GM13977 (cell line): Measurements from ENCODE around the gene AKR7A3.

Experiments used
- DNase-seq: peaks from one replicate; pipeline ENCODE4 v3.0.0; 2012; ENCODE audit warnings: low spot score
- in situ Hi-C: fragments of 300-500 bp; cut with MboI; formaldehyde crosslinking; loops from one replicate; pipeline ENCODE4 v1.12.0; 2022; ENCODE audit warnings: low sequenced_read_pairs, low pct_unique_long_range_greater_than_20kb, mixed read lengths, inconsistent platforms; ENCODE audit not compliant: unreplicated experiment
- TF ChIP-seq, protein P1 (sequence below): IDR thresholded peaks from 2 replicates; pipeline ENCODE4 v1.5.1; 2012; ENCODE audit warnings: mild to moderate bottlenecking, control low read depth; ENCODE audit not compliant: insufficient read depth; ENCODE audit errors: extremely low read depth, missing control alignments

The AKR7A3 gene

DNA sequence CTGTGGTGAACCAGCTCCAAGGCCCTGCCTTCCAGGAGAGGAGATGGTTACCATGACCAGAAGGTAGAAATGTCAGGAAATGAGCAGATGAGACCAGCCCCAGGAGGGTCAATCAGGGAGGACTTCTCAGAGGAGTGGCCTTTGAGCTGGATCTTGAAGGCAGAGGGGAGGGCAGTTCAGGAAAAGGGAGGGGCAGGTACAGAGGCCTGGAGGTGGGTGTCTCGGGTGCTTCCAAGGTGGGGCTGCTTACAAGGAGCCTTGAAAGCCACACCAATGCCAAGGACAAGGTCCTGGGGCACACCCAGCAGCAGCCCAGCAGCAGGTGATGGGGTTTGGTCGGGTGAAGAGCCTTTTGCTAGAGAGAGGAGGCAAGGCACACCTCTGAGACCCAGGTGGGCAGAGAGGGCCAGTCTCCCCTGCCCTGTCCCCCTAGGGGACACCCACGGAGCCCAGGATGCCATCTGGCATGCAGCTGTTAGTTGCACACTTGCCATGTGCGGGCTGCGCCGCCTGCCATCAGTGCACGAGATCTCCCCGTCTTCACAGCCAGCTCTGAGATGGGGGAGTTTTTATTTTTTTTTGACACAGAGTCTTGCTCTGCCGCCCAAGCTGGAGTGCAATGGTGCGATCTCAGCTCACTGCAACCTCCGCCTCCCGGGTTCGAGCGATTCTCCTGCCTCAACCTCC lies 42.0 kb upstream of the AKR7A3 start:
- TF ChIP-seq, protein P1, sequence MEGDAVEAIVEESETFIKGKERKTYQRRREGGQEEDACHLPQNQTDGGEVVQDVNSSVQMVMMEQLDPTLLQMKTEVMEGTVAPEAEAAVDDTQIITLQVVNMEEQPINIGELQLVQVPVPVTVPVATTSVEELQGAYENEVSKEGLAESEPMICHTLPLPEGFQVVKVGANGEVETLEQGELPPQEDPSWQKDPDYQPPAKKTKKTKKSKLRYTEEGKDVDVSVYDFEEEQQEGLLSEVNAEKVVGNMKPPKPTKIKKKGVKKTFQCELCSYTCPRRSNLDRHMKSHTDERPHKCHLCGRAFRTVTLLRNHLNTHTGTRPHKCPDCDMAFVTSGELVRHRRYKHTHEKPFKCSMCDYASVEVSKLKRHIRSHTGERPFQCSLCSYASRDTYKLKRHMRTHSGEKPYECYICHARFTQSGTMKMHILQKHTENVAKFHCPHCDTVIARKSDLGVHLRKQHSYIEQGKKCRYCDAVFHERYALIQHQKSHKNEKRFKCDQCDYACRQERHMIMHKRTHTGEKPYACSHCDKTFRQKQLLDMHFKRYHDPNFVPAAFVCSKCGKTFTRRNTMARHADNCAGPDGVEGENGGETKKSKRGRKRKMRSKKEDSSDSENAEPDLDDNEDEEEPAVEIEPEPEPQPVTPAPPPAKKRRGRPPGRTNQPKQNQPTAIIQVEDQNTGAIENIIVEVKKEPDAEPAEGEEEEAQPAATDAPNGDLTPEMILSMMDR: no peak
- in situ Hi-C loops: no loop called here
- DNase-seq: no peak

DNA sequence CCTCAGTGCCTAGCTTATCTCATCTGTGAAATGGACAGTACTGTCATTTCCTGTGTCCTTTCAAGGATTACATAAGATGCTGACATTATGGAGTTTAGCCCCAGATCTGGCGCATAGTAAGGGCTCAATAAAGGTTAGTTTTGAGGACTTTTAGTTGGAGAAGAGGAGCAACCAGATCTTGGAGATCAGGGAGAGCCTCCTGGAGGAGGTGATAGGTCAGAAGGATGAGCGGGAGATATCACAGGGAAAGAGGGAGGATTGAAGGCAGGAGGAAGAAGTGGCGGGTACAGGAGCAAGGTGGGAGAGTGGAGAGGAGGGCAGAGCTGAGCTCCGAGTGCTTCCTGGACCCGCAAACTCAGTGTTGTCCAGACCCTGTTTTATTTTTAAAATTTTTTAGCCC lies 41.0 kb upstream of the AKR7A3 start:
- no peak for DNase-seq
- in situ Hi-C loops: no loop called here
- TF ChIP-seq, protein P1: no peak

DNA sequence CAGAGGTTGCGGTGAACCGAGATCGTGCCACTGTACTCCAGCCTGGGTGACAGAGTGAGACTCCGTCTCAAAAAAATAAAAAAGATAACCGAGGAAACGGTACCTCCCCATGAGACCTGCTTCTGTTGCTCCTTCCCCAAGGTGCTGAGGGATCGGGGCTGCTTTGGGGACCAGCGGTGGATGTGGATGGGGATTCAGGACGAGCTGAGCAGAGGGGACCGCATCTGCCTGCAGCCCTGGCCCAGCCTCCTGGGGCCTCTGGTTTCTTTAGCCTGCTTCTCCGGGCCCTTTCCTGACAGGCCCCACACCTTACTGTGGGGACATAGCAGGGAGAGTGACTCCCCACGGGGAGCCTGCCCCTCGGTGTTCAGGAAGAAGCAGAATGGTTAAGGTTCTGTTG lies 40.6 kb upstream of the AKR7A3 start:
- DNase-seq: no peak
- in situ Hi-C loops: no loop called here
- TF ChIP-seq, protein P1: no peak

DNA sequence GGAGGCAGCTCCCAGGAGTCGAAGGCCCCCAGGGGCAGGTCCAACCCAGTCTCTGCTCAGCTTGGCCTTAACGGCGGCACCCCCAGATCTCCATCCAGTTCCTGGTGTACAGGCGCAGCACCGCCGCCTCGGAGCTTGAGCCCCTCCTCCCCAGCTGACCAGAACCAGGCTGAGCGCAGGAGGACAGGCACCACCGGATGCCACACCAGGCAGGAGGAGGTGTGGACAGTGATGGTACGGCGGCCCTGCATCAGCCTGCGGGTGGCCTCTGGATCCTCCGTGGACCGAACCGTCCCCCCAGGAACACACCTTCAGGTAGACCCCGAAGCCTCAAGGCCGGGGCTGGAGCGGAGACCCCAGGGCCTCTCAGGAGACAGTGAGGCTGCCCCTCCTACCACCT lies 39.9 kb upstream of the AKR7A3 start:
- TF ChIP-seq, protein P1: no peak
- no peak for DNase-seq
- in situ Hi-C loops: no loop called here

DNA sequence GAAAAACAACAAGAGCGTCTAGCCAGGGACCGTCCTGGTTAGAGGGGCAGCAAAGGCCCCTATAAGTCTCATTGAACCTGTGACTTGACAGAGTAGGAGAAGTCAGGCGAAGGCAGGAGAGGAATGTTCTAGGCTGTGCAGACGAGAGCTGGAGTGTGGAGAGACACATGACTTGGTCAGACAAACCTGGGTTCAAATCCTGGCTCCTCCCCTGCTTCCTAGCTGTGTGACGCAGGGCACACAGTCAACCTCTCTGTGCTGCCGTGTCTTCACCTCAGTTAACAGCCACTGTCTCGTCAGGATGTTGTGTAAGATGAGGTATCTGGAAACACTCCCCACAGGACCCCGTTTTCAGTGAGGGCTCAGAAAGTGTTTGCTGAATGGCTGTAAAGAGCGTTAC lies 39.2 kb upstream of the AKR7A3 start:
- TF ChIP-seq, protein P1: no peak
- DNase-seq: no peak
- in situ Hi-C loops: no loop called here

DNA sequence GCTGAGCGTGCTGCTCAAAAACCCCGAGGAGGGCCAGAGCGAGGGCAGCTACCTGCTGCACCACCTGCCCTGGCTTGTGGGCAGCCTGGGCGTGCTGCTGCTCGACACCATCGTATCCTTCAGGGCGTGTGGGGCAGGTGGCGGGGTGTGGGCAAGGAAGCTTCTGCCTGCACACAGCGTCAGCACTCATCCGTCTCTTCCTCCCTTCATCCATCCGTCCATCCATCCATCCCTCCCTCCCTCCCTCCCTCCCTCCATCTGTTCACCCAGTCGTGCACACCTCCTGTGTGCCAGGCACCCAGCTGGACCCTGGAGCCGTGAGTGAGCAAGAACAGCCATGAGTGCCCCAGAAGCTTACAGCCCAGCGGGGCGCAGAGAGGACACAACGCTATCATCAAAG lies 38.7 kb upstream of the AKR7A3 start:
- TF ChIP-seq, protein P1: no peak
- no peak for DNase-seq
- in situ Hi-C loops: no loop called here

DNA sequence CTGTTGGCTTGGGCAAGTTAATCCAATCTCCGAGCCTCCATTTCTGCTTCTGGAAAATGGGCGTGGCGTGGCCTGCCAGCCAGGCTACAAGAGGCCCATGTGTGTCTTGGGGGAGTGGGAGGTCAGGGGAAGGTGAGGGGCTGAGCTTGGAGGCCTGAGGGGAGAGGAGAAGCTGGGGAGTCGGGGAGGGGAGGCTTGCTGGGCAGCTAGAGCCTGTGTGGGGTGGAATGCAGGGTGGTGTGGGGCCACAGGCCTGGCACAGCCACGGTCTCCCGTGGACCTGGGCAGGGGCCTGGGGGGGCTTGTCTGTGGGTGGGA lies 38.1 kb upstream of the AKR7A3 start:
- no peak for DNase-seq
- in situ Hi-C loops: no loop called here
- TF ChIP-seq, protein P1: no peak
